ENCODE results near the gene EVA1C.

DNA sequence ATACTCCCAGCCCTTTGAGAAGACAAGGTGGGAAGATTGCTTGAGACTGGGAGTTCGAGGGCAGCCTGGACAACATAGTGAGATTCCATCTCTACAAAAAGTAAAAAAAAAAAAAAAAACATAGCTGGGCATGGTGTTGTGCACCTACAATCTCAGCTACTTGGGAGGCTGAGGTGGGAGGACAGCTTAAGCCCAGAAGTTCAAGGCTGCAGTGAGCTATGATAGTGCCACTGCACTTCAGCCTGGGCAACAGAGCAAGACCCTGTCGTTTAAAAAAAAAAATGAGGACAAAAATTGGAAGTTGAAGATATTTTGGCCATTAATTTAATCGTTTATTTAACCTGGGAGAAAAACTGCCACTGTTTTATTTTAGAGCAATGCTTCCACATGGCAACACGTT lies 20.8 kb upstream of the EVA1C start:
- TF ChIP-seq POLR2A (IDR thresholded peaks at IDR 0.05), result no peak
- TF ChIP-seq, protein P1, sequence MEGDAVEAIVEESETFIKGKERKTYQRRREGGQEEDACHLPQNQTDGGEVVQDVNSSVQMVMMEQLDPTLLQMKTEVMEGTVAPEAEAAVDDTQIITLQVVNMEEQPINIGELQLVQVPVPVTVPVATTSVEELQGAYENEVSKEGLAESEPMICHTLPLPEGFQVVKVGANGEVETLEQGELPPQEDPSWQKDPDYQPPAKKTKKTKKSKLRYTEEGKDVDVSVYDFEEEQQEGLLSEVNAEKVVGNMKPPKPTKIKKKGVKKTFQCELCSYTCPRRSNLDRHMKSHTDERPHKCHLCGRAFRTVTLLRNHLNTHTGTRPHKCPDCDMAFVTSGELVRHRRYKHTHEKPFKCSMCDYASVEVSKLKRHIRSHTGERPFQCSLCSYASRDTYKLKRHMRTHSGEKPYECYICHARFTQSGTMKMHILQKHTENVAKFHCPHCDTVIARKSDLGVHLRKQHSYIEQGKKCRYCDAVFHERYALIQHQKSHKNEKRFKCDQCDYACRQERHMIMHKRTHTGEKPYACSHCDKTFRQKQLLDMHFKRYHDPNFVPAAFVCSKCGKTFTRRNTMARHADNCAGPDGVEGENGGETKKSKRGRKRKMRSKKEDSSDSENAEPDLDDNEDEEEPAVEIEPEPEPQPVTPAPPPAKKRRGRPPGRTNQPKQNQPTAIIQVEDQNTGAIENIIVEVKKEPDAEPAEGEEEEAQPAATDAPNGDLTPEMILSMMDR (IDR thresholded peaks at IDR 0.05), result no peak
- no peak for TF ChIP-seq POLR2AphosphoS5 (IDR thresholded peaks at IDR 0.05)
